Calu3 (cell line): ENCODE measurements around the gene CLCN7. TPM values are rescaled to one million over a fixed set of nuclear protein-coding genes. Genes with fewer than 3 reads are reported as not detected.

Experiments used
- BruUV-seq: library from RNA; stranded (reverse); fragments of 400-500 nt; replicated peaks from 2 replicates; lab custom pipeline; 2021; lab: Mats Ljungman, UMichigan
- CTCF ChIA-PET: fragments of 300-600 bp; sonication (Branson Sonifier 250); formaldehyde crosslinking; loops from one replicate; lab custom pipeline; 2022; ENCODE audit warnings: antibody characterized with exemption; lab: Charles Lee
- DNase-seq: peaks from one replicate; pipeline ENCODE4 v3.0.0; 2022
- H3K27ac Mint-ChIP-seq: one replicate; pipeline ENCODE4 v1.8.0; 2022; ENCODE audit warnings: mixed read lengths; ENCODE audit not compliant: unreplicated experiment
- H3K27me3 Mint-ChIP-seq: one replicate; pipeline ENCODE4 v1.8.0; 2022; ENCODE audit warnings: mixed read lengths; ENCODE audit not compliant: unreplicated experiment
- H3K36me3 Mint-ChIP-seq: one replicate; pipeline ENCODE4 v1.8.0; 2022; ENCODE audit warnings: mild to moderate bottlenecking, moderate library complexity, mixed read lengths; ENCODE audit not compliant: insufficient read depth, unreplicated experiment
- H3K4me1 Mint-ChIP-seq: one replicate; pipeline ENCODE4 v1.8.0; 2022; ENCODE audit warnings: mild to moderate bottlenecking, low read depth, mixed read lengths; ENCODE audit not compliant: unreplicated experiment
- H3K4me3 Mint-ChIP-seq: one replicate; pipeline ENCODE4 v1.8.0; 2022; ENCODE audit warnings: mild to moderate bottlenecking, low read depth, moderate library complexity, mixed read lengths; ENCODE audit not compliant: unreplicated experiment
- H3K9me3 Mint-ChIP-seq: one replicate; pipeline ENCODE4 v1.8.0; 2022; ENCODE audit warnings: low read depth, mixed read lengths; ENCODE audit not compliant: unreplicated experiment
- CTCF ChIP-seq: fragments of 200-600 bp; IDR thresholded peaks from one replicate; pipeline ENCODE4 v1.8.0; 2022; ENCODE audit warnings: antibody characterized with exemption; ENCODE audit not compliant: unreplicated experiment
- intact Hi-C: fragments of 100-400 bp; cut with micrococcal nuclease; formaldehyde crosslinking; loops from one replicate; pipeline ENCODE4 v1.10.0; 2022; ENCODE audit not compliant: unreplicated experiment
- total RNA-seq: library from RNA; stranded (reverse); gene quantifications from 2 replicates; pipeline ENCODE4 v1.2.3, GENCODE V29; 2022

The CLCN7 gene
- total RNA-seq, 1 experiment from 2014 or later = 117 TPM

GRCh38 chr16:1416521-1416941 lies 58.3 kb downstream of the CLCN7 start:
- no peak for TF ChIP-seq CTCF
- no peaks in the 10 kb centered on the region for H3K9me3 Mint-ChIP-seq
- intact Hi-C loops = no loop called here
- no peaks in the 10 kb centered on the region for H3K4me1 Mint-ChIP-seq
- no peak for DNase-seq
- no peak overlapping the region for H3K4me3 Mint-ChIP-seq
- H3K36me3 Mint-ChIP-seq = peaks cover 68% of the 10 kb centered on the region
- BruUV-seq = no TSS peak
- no peaks in the 10 kb centered on the region for H3K27me3 Mint-ChIP-seq
- H3K27ac Mint-ChIP-seq = no peak overlapping the region
- CTCF ChIA-PET = interaction anchor here (0.6 to 0.7 kb wide), 2 partner anchors 76 to 132 kb away, joined by 3 to 4 read pairs; no protein-coding TSS in a partner anchor

- CTCF ChIA-PET = interaction anchor here (0.6 kb wide), 1 partner anchor 10 kb away, joined by 3 read pairs; no protein-coding TSS in a partner anchor
- TF ChIP-seq CTCF = no peak
- H3K4me3 Mint-ChIP-seq = peak within 1 kb of the TSS; percentile 70
- peaks cover 51% of the 10 kb centered on the region for H3K36me3 Mint-ChIP-seq
- peak within 1 kb of the TSS; percentile 72 for H3K27ac Mint-ChIP-seq
- peak; percentile 76 for DNase-seq
- H3K27me3 Mint-ChIP-seq = no peaks in the 10 kb centered on the region
- H3K4me1 Mint-ChIP-seq = no peaks in the 10 kb centered on the region
- no peaks in the 10 kb centered on the region for H3K9me3 Mint-ChIP-seq
- intact Hi-C loops = no loop called here
- BruUV-seq = no TSS peak
These were observed 60.1 kb downstream of the CLCN7 start, which contains the start of gene UNKL for GRCh38 chr16:1414532-1415260. Gene UNKL (minus strand): TSS chr16:1414704. CDS start chr16:1414691, 13 bp downstream.

- Mint-ChIP-seq H3K36me3 (peaks cover 44% of the 10 kb centered on the region), H3K27me3 (no peaks in the 10 kb centered on the region), H3K4me3 (peak overlapping the region; percentile 70), H3K27ac (no peak overlapping the region), H3K9me3 (no peaks in the 10 kb centered on the region), H3K4me1 (no peaks in the 10 kb centered on the region)
- CTCF ChIA-PET = interaction anchor here (0.7 kb wide), 1 partner anchor 68 kb away, joined by 3 read pairs; no protein-coding TSS in a partner anchor
- intact Hi-C loops = no loop called here
- BruUV-seq = no TSS peak
- TF ChIP-seq CTCF = peak; percentile 80
- DNase-seq = peak; percentile 79
These were observed 60.9 kb downstream of the CLCN7 start for GRCh38 chr16:1413684-1414531.

- Mint-ChIP-seq H3K36me3 (peaks cover 42% of the 10 kb centered on the region), H3K4me1 (peaks cover 8% of the 10 kb centered on the region), H3K27me3 (no peaks in the 10 kb centered on the region), H3K4me3 (no peak overlapping the region), H3K27ac (no peak overlapping the region), H3K9me3 (no peaks in the 10 kb centered on the region)
- TSS peak; percentile 9 for BruUV-seq
- no peak for DNase-seq
- CTCF ChIA-PET = interaction anchor here (0.7 kb wide), 1 partner anchor 67 kb away, joined by 3 read pairs; no protein-coding TSS in a partner anchor
- no peak for TF ChIP-seq CTCF
- intact Hi-C loops = no loop called here
These were observed 62.0 kb downstream of the CLCN7 start for GRCh38 chr16:1412847-1413246.
